Measurements from ENCODE around the gene BRD4. TPM values are rescaled to one million over a fixed set of nuclear protein-coding genes. Genes with fewer than 3 reads are reported as not detected.

Gene BRD4
- total RNA-seq, 1 experiment from 2014 or later: 144 TPM

GRCh38 chr19:15286688-15287365, 45.5 kb downstream of the BRD4 start:
- Histone ChIP-seq H3K79me1 (ENCODE audit: insufficient read depth, low read depth, low read length, poor library complexity, severe bottlenecking) (peaks cover 14% of the 10 kb centered on the region), H4K20me1 (ENCODE audit: control insufficient read depth, insufficient read depth, insufficient read length) (no peaks in the 10 kb centered on the region), H3K27me3 (ENCODE audit: insufficient read depth, low read length) (no peaks in the 10 kb centered on the region), H3K4ac (ENCODE audit: low read depth, low read length) (no peak overlapping the region), H3K23me2 (ENCODE audit: insufficient read length, low read depth, low read length, poor library complexity, severe bottlenecking) (no peaks in the 10 kb centered on the region), H2AK5ac (ENCODE audit: insufficient read length, low read length) (no peak overlapping the region), H3K56ac (ENCODE audit: insufficient read length, low read depth, low read length) (no peak overlapping the region), H3K79me2 (ENCODE audit: insufficient read depth, low read length) (peaks cover 89% of the 10 kb centered on the region), H3K27ac (ENCODE audit: insufficient read length, low read depth, low read length) (no peak overlapping the region), H2BK5ac (ENCODE audit: insufficient read length, low read length) (no peak overlapping the region), H4K91ac (ENCODE audit: insufficient read length, low read depth, low read length) (no peak overlapping the region), H3K9ac (ENCODE audit: extremely low read depth, insufficient read length, low read length) (no peak overlapping the region), H2BK20ac (ENCODE audit: low read depth, low read length, poor library complexity, severe bottlenecking) (no peak overlapping the region), H3K4me2 (ENCODE audit: insufficient read depth, insufficient read length, low read length) (no peak overlapping the region), H2BK120ac (ENCODE audit: low read depth, low read length, poor library complexity, severe bottlenecking) (no peak overlapping the region), H2BK12ac (ENCODE audit: insufficient read length, low read depth, low read length) (no peak overlapping the region), H2BK15ac (ENCODE audit: low read depth, low read length) (no peak overlapping the region), H4K5ac (ENCODE audit: insufficient read length, low read depth, low read length) (no peak overlapping the region), H2AFZ (ENCODE audit: low read length) (no peak overlapping the region), H4K8ac (replicated peaks; ENCODE audit: insufficient read length, low read depth, low read length) (no peak overlapping the region), H3K18ac (ENCODE audit: insufficient read length, low read depth, low read length) (no peak overlapping the region), H3K23ac (ENCODE audit: insufficient read length, low read depth, low read length) (no peak overlapping the region), H3K9me3 (ENCODE audit: control insufficient read depth, low read depth, low read length) (no peaks in the 10 kb centered on the region), H3K4me1 (ENCODE audit: insufficient read depth, low read length) (peaks cover 17% of the 10 kb centered on the region; the same call in 1 of the 2 replicates), H3T11ph (ENCODE audit: low read length) (no peak overlapping the region), H3K14ac (ENCODE audit: insufficient read depth, low read length) (no peak overlapping the region)
- TF ChIP-seq CTCF (conservative IDR thresholded peaks at IDR 0.05): no peak
- H3K4me1 Mint-ChIP-seq: peaks cover 78 to 83% of the 10 kb centered on the region in 2 experiments
- no peaks in the 10 kb centered on the region for H3K27me3 Mint-ChIP-seq (ENCODE audit: low read depth)
- H3K27ac Mint-ChIP-seq: no peak overlapping the region
- no peaks in the 10 kb centered on the region for H3K9me3 Mint-ChIP-seq
- H3K36me3 Mint-ChIP-seq (ENCODE audit: insufficient read depth in 1 of 3, low read depth in 3 of 3): no peaks in the 10 kb centered on the region
- no CpG with 5 or more reads among the region's 4 CpGs for WGBS (ENCODE audit: extremely low coverage, insufficient read length, low lambda C conversion rate)
- no peak for DNase-seq
- H3K4me3 Mint-ChIP-seq: no peak overlapping the region
